H9 (cell line): ENCODE measurements around the gene ARHGAP25. TPM values are rescaled to one million over a fixed set of nuclear protein-coding genes. Genes with fewer than 3 reads are reported as not detected.

ENCODE experiments used
- DNase-seq: peaks from one replicate; pipeline ENCODE4 v3.0.0-alpha.2; 2017
- H2AFZ ChIP-seq: one replicate; pipeline ENCODE4 v1.6.1; 2013; ENCODE audit warnings: mild to moderate bottlenecking, low read length, control low read depth, moderate library complexity
- H2AK5ac ChIP-seq: 2 replicates; pipeline ENCODE4 v1.6.1; 2013; ENCODE audit warnings: low read length, control low read depth, mixed read lengths; ENCODE audit not compliant: insufficient read length
- H2BK120ac ChIP-seq: one replicate; pipeline ENCODE4 v1.6.1; 2013; ENCODE audit warnings: low read depth, mild to moderate bottlenecking, low read length, control low read depth, inconsistent platforms; ENCODE audit not compliant: poor library complexity, severe bottlenecking
- H2BK12ac ChIP-seq: 2 replicates; pipeline ENCODE4 v1.6.1; 2013; ENCODE audit warnings: low read length, control low read depth, mixed read lengths, low read depth; ENCODE audit not compliant: insufficient read length
- H2BK15ac ChIP-seq: 2 replicates; pipeline ENCODE4 v1.6.1; 2013; ENCODE audit warnings: low read depth, low read length, control low read depth
- H2BK20ac ChIP-seq: one replicate; pipeline ENCODE4 v1.6.1; 2013; ENCODE audit warnings: low read depth, mild to moderate bottlenecking, low read length, control low read depth, inconsistent platforms; ENCODE audit not compliant: poor library complexity, severe bottlenecking
- H2BK5ac ChIP-seq: 2 replicates; pipeline ENCODE4 v1.6.1; 2013; ENCODE audit warnings: low read length, control low read depth, mixed read lengths; ENCODE audit not compliant: insufficient read length
- H3K14ac ChIP-seq: 2 replicates; pipeline ENCODE4 v1.6.1; 2013; ENCODE audit warnings: low read length, control low read depth; ENCODE audit not compliant: insufficient read depth
- H3K18ac ChIP-seq: 2 replicates; pipeline ENCODE4 v1.6.1; 2013; ENCODE audit warnings: low read depth, mild to moderate bottlenecking, mixed read lengths, low read length, control low read depth; ENCODE audit not compliant: insufficient read length
- H3K23ac ChIP-seq: 2 replicates; pipeline ENCODE4 v1.6.1; 2013; ENCODE audit warnings: low read length, control low read depth, mixed read lengths, low read depth; ENCODE audit not compliant: insufficient read length
- H3K23me2 ChIP-seq: 2 replicates; pipeline ENCODE4 v1.6.1; 2013; ENCODE audit warnings: low read depth, mild to moderate bottlenecking, mixed read lengths, low read length, control low read depth; ENCODE audit not compliant: insufficient read length, poor library complexity, severe bottlenecking
- H3K27ac ChIP-seq: 2 replicates; pipeline ENCODE4 v1.5.1; 2013; ENCODE audit warnings: low read length, control low read depth, mixed read lengths, low read depth; ENCODE audit not compliant: insufficient read length
- H3K27me3 ChIP-seq: 2 replicates; pipeline ENCODE4 v1.6.1; 2013; ENCODE audit warnings: low read length, control low read depth, inconsistent platforms; ENCODE audit not compliant: insufficient read depth
- H3K4ac ChIP-seq: 2 replicates; pipeline ENCODE4 v1.6.1; 2013; ENCODE audit warnings: low read depth, mild to moderate bottlenecking, control low read depth, inconsistent platforms, low read length, moderate library complexity
- H3K4me1 ChIP-seq: 2 replicates; pipeline ENCODE4 v1.6.1; 2013; ENCODE audit warnings: low read length, control low read depth, inconsistent platforms; ENCODE audit not compliant: insufficient read depth
- H3K4me2 ChIP-seq: 2 replicates; pipeline ENCODE4 v1.6.1; 2013; ENCODE audit warnings: low read length, control low read depth, mixed read lengths; ENCODE audit not compliant: insufficient read length, insufficient read depth
- H3K56ac ChIP-seq: 2 replicates; pipeline ENCODE4 v1.6.1; 2013; ENCODE audit warnings: low read depth, mild to moderate bottlenecking, mixed read lengths, low read length, control low read depth; ENCODE audit not compliant: insufficient read length
- H3K79me1 ChIP-seq: 2 replicates; pipeline ENCODE4 v1.6.1; 2013; ENCODE audit warnings: low read depth, mild to moderate bottlenecking, moderate library complexity, low read length, control low read depth, inconsistent platforms; ENCODE audit not compliant: insufficient read depth, poor library complexity, severe bottlenecking
- H3K79me2 ChIP-seq: 2 replicates; pipeline ENCODE4 v1.6.1; 2013; ENCODE audit warnings: low read length, control low read depth, inconsistent platforms; ENCODE audit not compliant: insufficient read depth
- H3K9ac ChIP-seq: 2 replicates; pipeline ENCODE4 v1.6.1; 2013; ENCODE audit warnings: low read length, control low read depth, mixed read lengths; ENCODE audit not compliant: insufficient read length; ENCODE audit errors: extremely low read depth
- H3K9me3 ChIP-seq: one replicate; pipeline ENCODE4 v1.6.1; 2013; ENCODE audit warnings: low read depth, low read length, inconsistent platforms; ENCODE audit not compliant: control insufficient read depth
- H3T11ph ChIP-seq: one replicate; pipeline ENCODE4 v1.6.1; 2013; ENCODE audit warnings: mild to moderate bottlenecking, low read length, control low read depth, inconsistent platforms
- H4K20me1 ChIP-seq: one replicate; pipeline ENCODE4 v1.6.1; 2013; ENCODE audit not compliant: control insufficient read depth, insufficient read length, insufficient read depth
- H4K5ac ChIP-seq: 2 replicates; pipeline ENCODE4 v1.6.1; 2013; ENCODE audit warnings: low read depth, mild to moderate bottlenecking, mixed read lengths, low read length, control low read depth; ENCODE audit not compliant: insufficient read length
- H4K8ac ChIP-seq: replicated peaks from 2 replicates; pipeline ENCODE4 v1.6.1; 2013; ENCODE audit warnings: low read length, control low read depth, mixed read lengths, low read depth; ENCODE audit not compliant: insufficient read length
- H4K91ac ChIP-seq: 2 replicates; pipeline ENCODE4 v1.6.1; 2013; ENCODE audit warnings: low read depth, mild to moderate bottlenecking, moderate library complexity, mixed read lengths, low read length, control low read depth; ENCODE audit not compliant: insufficient read length
- H3K27ac Mint-ChIP-seq, 3 experiments: 2 replicates in 2 of 3; 3 replicates in 1 of 3; pipeline ENCODE4 v1.8.0; 2020 to 2021; ENCODE audit warnings: mixed read lengths in 3 of 3, mild to moderate bottlenecking in 1 of 3, moderate library complexity in 1 of 3
- H3K27me3 Mint-ChIP-seq: 2 replicates; pipeline ENCODE4 v1.8.0; 2021; ENCODE audit warnings: low read depth, mild to moderate bottlenecking, moderate library complexity, mixed read lengths
- H3K36me3 Mint-ChIP-seq, 3 experiments: 2 replicates in 2 of 3; 3 replicates in 1 of 3; pipeline ENCODE4 v1.8.0; 2020 to 2021; ENCODE audit warnings: low read depth in 3 of 3, mixed read lengths in 3 of 3; ENCODE audit not compliant: insufficient read depth in 1 of 3
- H3K4me1 Mint-ChIP-seq, 2 experiments: 2 replicates each; pipeline ENCODE4 v1.8.0; 2020; ENCODE audit warnings: mixed read lengths in 2 of 2
- H3K4me3 Mint-ChIP-seq, 2 experiments: 2 replicates in 1 of 2; 3 replicates in 1 of 2; pipeline ENCODE4 v1.8.0; 2020 to 2021; ENCODE audit warnings: mild to moderate bottlenecking in 2 of 2, mixed read lengths in 2 of 2, moderate library complexity in 1 of 2
- H3K9me3 Mint-ChIP-seq, 2 experiments: 2 replicates in 1 of 2; 3 replicates in 1 of 2; pipeline ENCODE4 v1.8.0; 2020; ENCODE audit warnings: mild to moderate bottlenecking in 2 of 2, mixed read lengths in 2 of 2, moderate library complexity in 1 of 2
- CTCF ChIP-seq: fragments of 200-600 bp; sonication (generic); conservative IDR thresholded peaks from 3 replicates; pipeline ENCODE4 v1.8.0; 2021; ENCODE audit warnings: antibody characterized with exemption, mild to moderate bottlenecking
- total RNA-seq: library from RNA; stranded (reverse); gene quantifications from 2 replicates; pipeline ENCODE4 v1.2.1, GENCODE V29; 2021

Gene ARHGAP25
- total RNA-seq, 1 experiment from 2014 or later = 1.3 TPM

GRCh38 chr2:68865108-68865507 is 130.5 kb downstream of the ARHGAP25 start:
- Histone ChIP-seq H3K23me2 (no peaks in the 10 kb centered on the region), H2AFZ (no peak overlapping the region), H3K27ac (no peak overlapping the region), H2BK20ac (no peak overlapping the region), H2BK15ac (no peak overlapping the region), H3T11ph (no peak overlapping the region), H3K79me1 (no peaks in the 10 kb centered on the region), H3K27me3 (no peaks in the 10 kb centered on the region), H3K4ac (no peak overlapping the region), H3K23ac (no peak overlapping the region), H3K14ac (no peak overlapping the region), H4K8ac (no peak overlapping the region), H3K9ac (no peak overlapping the region), H2BK12ac (no peak overlapping the region), H2AK5ac (no peak overlapping the region), H3K9me3 (no peaks in the 10 kb centered on the region), H4K5ac (no peak overlapping the region), H3K79me2 (no peaks in the 10 kb centered on the region), H3K18ac (no peak overlapping the region), H4K91ac (no peak overlapping the region), H2BK5ac (no peak overlapping the region), H3K4me2 (no peak overlapping the region), H2BK120ac (no peak overlapping the region), H4K20me1 (no peaks in the 10 kb centered on the region), H3K4me1 (no peaks in the 10 kb centered on the region), H3K56ac (no peak overlapping the region)
- no peaks in the 10 kb centered on the region for H3K9me3 Mint-ChIP-seq
- H3K27ac Mint-ChIP-seq = no peak overlapping the region
- no peak overlapping the region for H3K4me3 Mint-ChIP-seq
- peaks cover 3 to 10% of the 10 kb centered on the region in 2 experiments; a peak in 3 of 4 replicates for H3K4me1 Mint-ChIP-seq
- no peaks in the 10 kb centered on the region; the same call in 1 of the 2 replicates for H3K27me3 Mint-ChIP-seq
- no peak for DNase-seq
- no peak for TF ChIP-seq CTCF
- no peaks in the 10 kb centered on the region for H3K36me3 Mint-ChIP-seq
